ENCODE data around the gene WDR4. TPM values are rescaled to one million over a fixed set of nuclear protein-coding genes. Genes with fewer than 3 reads are reported as not detected.

The WDR4 gene
- total and polyA plus RNA-seq, 10 of the 15 experiments (the other 5 are each of a cell fraction or from before 2014, with no cell fraction given) = 2.1 to 45.3 (median 18.7) TPM

GRCh38 chr21:42861848-42862400, 17.4 kb downstream of the WDR4 start:
- Histone ChIP-seq H4K20me1 (ENCODE audit: control insufficient read depth, insufficient read depth) (peaks cover 4% of the 10 kb centered on the region; the same call in 1 of the 2 replicates), H3K4me2 (ENCODE audit: control insufficient read depth, insufficient read depth) (no peak overlapping the region), H3K9me3 (replicated peaks; ENCODE audit: control insufficient read depth, insufficient read depth, low read length) (no peaks in the 10 kb centered on the region), H3K79me2 (ENCODE audit: control insufficient read depth, insufficient read depth, low read length) (peaks cover 8% of the 10 kb centered on the region), H3K36me3 (ENCODE audit: control insufficient read depth in 2 of 2, insufficient read depth in 2 of 2, low read length in 1 of 2) (peaks cover 19 to 49% of the 10 kb centered on the region in 2 experiments), H3K9ac (ENCODE audit: control insufficient read depth, insufficient read depth, low read length) (no peak overlapping the region), H3K4me3 (no peak overlapping the region), H2AFZ (ENCODE audit: control insufficient read depth, low read depth, low read length) (no peak overlapping the region), H3K27me3 (replicated peaks in 1 of 2; ENCODE audit: control insufficient read depth in 2 of 2, insufficient read depth in 2 of 2, low read length in 1 of 2) (no peaks in the 10 kb centered on the region), H3K4me1 (ENCODE audit: control insufficient read depth, insufficient read depth, low read length) (no peaks in the 10 kb centered on the region), H3K27ac (ENCODE audit: control insufficient read depth, insufficient read depth) (no peak overlapping the region)
- in situ Hi-C loops (cut with MboI) (no loop called here), intact Hi-C loops (cut with micrococcal nuclease; ENCODE audit: unreplicated experiment) (no loop called here)
- FAIRE-seq (no peak), ATAC-seq (no peak), DNase-seq (ENCODE audit: low read depth, low spot score) (no peak)
- BruUV-seq (replicated peaks) = no TSS peak
- ChIA-PET CTCF (no interaction called here), POLR2A (no interaction called here), RAD21 (ENCODE audit: unreplicated experiment) (no interaction called here), SMC1A (ENCODE audit: uncharacterized antibody, unreplicated experiment) (no interaction called here)
- TF ChIP-seq SUZ12 (IDR thresholded peaks at IDR 0.05; ENCODE audit: unreplicated experiment) (no peak), ZNF274 (IDR thresholded peaks at IDR 0.05; ENCODE audit: insufficient read depth, insufficient read length) (no peak), MLLT1 (IDR thresholded peaks at IDR 0.05) (no peak), SMAD1 (IDR thresholded peaks at IDR 0.05; ENCODE audit: low read depth, partially characterized antibody) (no peak), E2F8 (IDR thresholded peaks at IDR 0.05; ENCODE audit: low read depth, partially characterized antibody) (no peak), BRCA1 (IDR thresholded peaks at IDR 0.05; ENCODE audit: low read depth, low read length) (no peak), TAF1 (IDR thresholded peaks at IDR 0.05; ENCODE audit: borderline replicate concordance, low read depth, low read length) (no peak), ATF7 (IDR thresholded peaks at IDR 0.05; ENCODE audit: low read depth) (no peak)
- WGBS (ENCODE audit: insufficient coverage, insufficient replicate concordance, low lambda C conversion rate, missing lambda C conversion rate) = 88% methylated on average over 29 of the region's 29 CpGs
